ENCODE measurements around the gene MID1IP1. TPM values are rescaled to one million over a fixed set of nuclear protein-coding genes. Genes with fewer than 3 reads are reported as not detected.

The MID1IP1 gene
- total and polyA plus RNA-seq, 2 of the 8 experiments (the other 6 are each of a cell fraction or from before 2014, with no cell fraction given), result 118 to 128 TPM

GRCh38 chrX:38819709-38820108 is 18.4 kb downstream of the MID1IP1 start:
- Histone ChIP-seq H3K79me1 (ENCODE audit: low read depth, low read length) (no peaks in the 10 kb centered on the region), H3K9me3 (ENCODE audit: insufficient read depth in 2 of 2, low read depth in 1 of 2, low read length in 1 of 2) (no peaks in the 10 kb centered on the region), H4K8ac (ENCODE audit: extremely low read depth, insufficient read depth, low read length) (no peak overlapping the region), H3K79me2 (ENCODE audit: control insufficient read depth in 1 of 2, insufficient read depth in 2 of 2, low read length in 2 of 2) (no peaks in the 10 kb centered on the region), H2BK12ac (ENCODE audit: low read depth, low read length) (no peak overlapping the region), H3K27me3 (replicated peaks in 1 of 4; ENCODE audit: control insufficient read depth in 3 of 4, extremely low read depth in 1 of 4, insufficient read depth in 3 of 4, low read length in 3 of 4) (no peaks in the 10 kb centered on the region), H4K20me1 (replicated peaks in 1 of 2; ENCODE audit: control insufficient read depth in 1 of 2, insufficient read depth in 2 of 2, low read length in 2 of 2) (no peaks in the 10 kb centered on the region), H2BK5ac (ENCODE audit: low read depth, low read length) (no peak overlapping the region), H2BK15ac (ENCODE audit: low read length) (no peak overlapping the region), H3K4me2 (ENCODE audit: insufficient read depth in 1 of 2, low read depth in 2 of 2, low read length in 2 of 2) (no peak overlapping the region), H2AFZ (ENCODE audit: low read length) (no peak overlapping the region), H3K18ac (ENCODE audit: extremely low read depth, low read length) (no peak overlapping the region; the same call in 1 of the 2 replicates), H3K4me1 (replicated peaks in 1 of 4; ENCODE audit: control insufficient read depth in 3 of 4, insufficient read depth in 4 of 4, low read length in 3 of 4) (no peaks in the 10 kb centered on the region), H4K91ac (replicated peaks; ENCODE audit: insufficient read length, low read length) (no peak overlapping the region), H3K23ac (ENCODE audit: insufficient read length) (no peak overlapping the region), H2BK120ac (replicated peaks; ENCODE audit: low read depth, low read length) (no peak overlapping the region), H4K5ac (ENCODE audit: insufficient read length, low read depth, low read length) (no peak overlapping the region), H2BK20ac (ENCODE audit: low read length) (no peak overlapping the region), H3K14ac (ENCODE audit: insufficient read length) (no peak overlapping the region), H3K4ac (replicated peaks; ENCODE audit: insufficient read length, low read depth, low read length) (no peak overlapping the region), H3K23me2 (ENCODE audit: low read depth, low read length) (no peaks in the 10 kb centered on the region), H3K4me3 (ENCODE audit: extremely low read depth in 1 of 4, insufficient read depth in 2 of 4, low read depth in 3 of 4, low read length in 4 of 4) (no peak overlapping the region), H3K56ac (replicated peaks; ENCODE audit: insufficient read length, low read depth, low read length) (no peak overlapping the region), H3K36me3 (ENCODE audit: control insufficient read depth in 2 of 4, insufficient read depth in 4 of 4, low read length in 3 of 4) (no peaks in the 10 kb centered on the region), H3K27ac (ENCODE audit: low read depth, low read length) (no peak overlapping the region), H2AK5ac (ENCODE audit: low read depth, low read length) (no peak overlapping the region), H3K9ac (replicated peaks in 1 of 4; ENCODE audit: extremely low read depth in 1 of 4, low read depth in 3 of 4, low read length in 3 of 4) (no peak overlapping the region)
- TF ChIP-seq E2F6 (IDR thresholded peaks at IDR 0.05) (no peak), ATF3 (IDR thresholded peaks at IDR 0.05; ENCODE audit: insufficient read depth, low read depth, low read length) (no peak), POLR2A (IDR thresholded peaks at IDR 0.05; ENCODE audit: control extremely low read depth in 1 of 2, low read depth in 2 of 2, low read length in 2 of 2) (no peak)
- FAIRE-seq (no peak), DNase-seq (ENCODE audit: low read depth in 1 of 2, low spot score in 2 of 2) (no peak)
- POLR2A ChIA-PET (ENCODE audit: partially characterized antibody), result interaction anchor here (1.4 to 1.7 kb wide), 2 partner anchors 12 to 16 kb away, joined by 4 to 6 read pairs; no protein-coding TSS in a partner anchor
- CTCF ChIA-PET (ENCODE audit: partially characterized antibody), result interaction anchor here (0.7 kb wide), 1 partner anchor 23 kb away, joined by 3 read pairs; no protein-coding TSS in a partner anchor
- 88% methylated on average over 1 of the region's 1 CpG; no CpG with 5 or more reads in 1 of the 2 experiments for WGBS, 2 experiments (ENCODE audit: extremely low coverage in 1 of 2, insufficient coverage in 1 of 2, insufficient read length in 1 of 2, insufficient replicate concordance in 2 of 2, low coverage in 1 of 2, low lambda C conversion rate in 2 of 2, missing lambda C conversion rate in 1 of 2)
